SK-N-SH treated with all-trans-retinoic acid at 6 μM for 48 hours (cell line): ENCODE measurements around the gene RADIL.

Experiments
- ATAC-seq: fragments of 200-7000 bp; cut with Tn5 transposase; 3 replicates; pipeline ENCODE4 v1.9.1; 2020; ENCODE audit warnings: mild to moderate bottlenecking, moderate library complexity
- ARNTL ChIP-seq: fragments of 450-650 bp; formaldehyde crosslinking; IDR thresholded peaks from 2 replicates; pipeline ENCODE4 v1.5.0; 2020; ENCODE audit warnings: low read depth, mild to moderate bottlenecking, moderate library complexity, borderline replicate concordance
- BACH2 ChIP-seq: fragments of 250-450 bp; sonication (Bioruptor Pico); IDR thresholded peaks from 2 replicates; pipeline ENCODE4 v1.9.0; 2021; ENCODE audit warnings: mild to moderate bottlenecking, borderline replicate concordance
- CSDC2 ChIP-seq: fragments of 250-450 bp; sonication (Bioruptor Pico); IDR thresholded peaks from 2 replicates; pipeline ENCODE4 v1.5.0; 2020; ENCODE audit warnings: mild to moderate bottlenecking, moderate library complexity
- CSRNP3 ChIP-seq: fragments of 250-450 bp; sonication (Bioruptor Pico); IDR thresholded peaks from 2 replicates; pipeline ENCODE4 v1.5.1; 2021; ENCODE audit warnings: mild to moderate bottlenecking, moderate library complexity
- ESRRG ChIP-seq: fragments of 250-450 bp; sonication (Bioruptor Pico); IDR thresholded peaks from 2 replicates; pipeline ENCODE4 v1.6.1; 2021; ENCODE audit warnings: mild to moderate bottlenecking
- GLIS3 ChIP-seq: fragments of 250-450 bp; sonication (Bioruptor Pico); IDR thresholded peaks from 2 replicates; pipeline ENCODE4 v1.5.0; 2020; ENCODE audit warnings: mild to moderate bottlenecking, moderate library complexity
- ISL1 ChIP-seq: fragments of 250-450 bp; sonication (Bioruptor Pico); IDR thresholded peaks from 2 replicates; pipeline ENCODE4 v2.1.2; 2022; ENCODE audit warnings: mild to moderate bottlenecking, moderate library complexity
- OSR1 ChIP-seq: fragments of 250-450 bp; sonication (Bioruptor Pico); IDR thresholded peaks from 2 replicates; pipeline ENCODE4 v1.8.0; 2022; ENCODE audit warnings: moderate library complexity, mild to moderate bottlenecking, inconsistent platforms
- PATZ1 ChIP-seq: fragments of 250-450 bp; sonication (Bioruptor Pico); IDR thresholded peaks from 2 replicates; pipeline ENCODE4 v1.8.0; 2020; ENCODE audit warnings: mild to moderate bottlenecking, moderate library complexity, borderline replicate concordance
- POU6F1 ChIP-seq: fragments of 250-450 bp; sonication (Bioruptor Pico); IDR thresholded peaks from 2 replicates; pipeline ENCODE4 v1.8.0; 2021; ENCODE audit warnings: low read depth, mild to moderate bottlenecking, moderate library complexity, borderline replicate concordance
- PPARA ChIP-seq: fragments of 250-450 bp; sonication (Bioruptor Pico); IDR thresholded peaks from 2 replicates; pipeline ENCODE4 v1.5.0; 2020; ENCODE audit warnings: mild to moderate bottlenecking, borderline replicate concordance
- RARB ChIP-seq: fragments of 250-450 bp; sonication (Bioruptor Pico); IDR thresholded peaks from 2 replicates; pipeline ENCODE4 v1.8.0; 2021; ENCODE audit warnings: mild to moderate bottlenecking, moderate library complexity
- SNAI2 ChIP-seq: fragments of 250-450 bp; sonication (Bioruptor Pico); IDR thresholded peaks from 2 replicates; pipeline ENCODE4 v1.5.0; 2020; ENCODE audit warnings: mild to moderate bottlenecking, moderate library complexity
- TCF4 ChIP-seq: fragments of 250-450 bp; sonication (Bioruptor Pico); IDR thresholded peaks from 2 replicates; pipeline ENCODE4 v1.8.0; 2021; ENCODE audit warnings: mild to moderate bottlenecking, moderate library complexity, borderline replicate concordance
- TOX ChIP-seq: fragments of 250-450 bp; sonication (Bioruptor Pico); IDR thresholded peaks from 2 replicates; pipeline ENCODE4 v1.8.0; 2021; ENCODE audit warnings: mild to moderate bottlenecking, moderate library complexity, borderline replicate concordance
- TSHZ2 ChIP-seq: fragments of 250-450 bp; sonication (Bioruptor Pico); IDR thresholded peaks from 2 replicates; pipeline ENCODE4 v1.5.0; 2020; ENCODE audit warnings: mild to moderate bottlenecking, moderate library complexity
- ZC3H10 ChIP-seq: fragments of 250-450 bp; sonication (Bioruptor Pico); IDR thresholded peaks from 2 replicates; pipeline ENCODE4 v1.5.1; 2021; ENCODE audit warnings: mild to moderate bottlenecking, moderate library complexity
- ZFP3 ChIP-seq: fragments of 250-450 bp; sonication (Bioruptor Pico); IDR thresholded peaks from 2 replicates; pipeline ENCODE4 v1.5.0; 2020; ENCODE audit warnings: mild to moderate bottlenecking, moderate library complexity
- ZFP30 ChIP-seq: fragments of 450-650 bp; formaldehyde crosslinking; IDR thresholded peaks from 2 replicates; pipeline ENCODE4 v1.5.0; 2022; ENCODE audit warnings: mild to moderate bottlenecking, moderate library complexity
- ZNF70 ChIP-seq: fragments of 450-650 bp; formaldehyde crosslinking; IDR thresholded peaks from 2 replicates; pipeline ENCODE4 v1.5.0; 2020; ENCODE audit warnings: mild to moderate bottlenecking, moderate library complexity
- ZNF8 ChIP-seq: fragments of 450-650 bp; formaldehyde crosslinking; IDR thresholded peaks from 2 replicates; pipeline ENCODE4 v1.5.0; 2020; ENCODE audit warnings: mild to moderate bottlenecking, moderate library complexity

The RADIL gene

GRCh38 chr7:4828720-4829383 lies 54.7 kb downstream of the RADIL start (continued):
- TF ChIP-seq CSRNP3 (CRISPR knock-in tag), result no peak
- no peak for TF ChIP-seq ZNF70 (CRISPR knock-in tag)
- TF ChIP-seq ARNTL (CRISPR knock-in tag), result no peak
- no peak for TF ChIP-seq ESRRG (CRISPR knock-in tag)
- no peak for TF ChIP-seq RARB (CRISPR knock-in tag)
- TF ChIP-seq ZNF8, result no peak

GRCh38 chr7:4825081-4825480 lies 58.4 kb downstream of the RADIL start:
- TF ChIP-seq CSRNP3 (CRISPR knock-in tag) (no peak), ISL1 (CRISPR knock-in tag) (no peak), PPARA (CRISPR knock-in tag) (no peak), ZFP30 (no peak), ARNTL (CRISPR knock-in tag) (no peak), GLIS3 (no peak), POU6F1 (CRISPR knock-in tag) (no peak), ESRRG (CRISPR knock-in tag) (no peak), PATZ1 (CRISPR knock-in tag) (no peak), ZC3H10 (CRISPR knock-in tag) (no peak)
- no peak for ATAC-seq

- TF ChIP-seq ZNF70 (CRISPR knock-in tag), result no peak
- no peak for TF ChIP-seq ZFP3 (CRISPR knock-in tag)
- no peak for TF ChIP-seq GLIS3
- no peak for TF ChIP-seq ZNF8
- TF ChIP-seq CSDC2 (CRISPR knock-in tag), result no peak
- no peak for TF ChIP-seq SNAI2 (CRISPR knock-in tag)
- no peak for TF ChIP-seq BACH2 (CRISPR knock-in tag)
- TF ChIP-seq TOX (CRISPR knock-in tag), result no peak
- no peak for TF ChIP-seq ZC3H10 (CRISPR knock-in tag)
- TF ChIP-seq ESRRG (CRISPR knock-in tag), result no peak
- TF ChIP-seq OSR1 (CRISPR knock-in tag), result no peak
- TF ChIP-seq TCF4 (CRISPR knock-in tag), result no peak
- no peak for TF ChIP-seq PPARA (CRISPR knock-in tag)
- no peak for TF ChIP-seq ISL1 (CRISPR knock-in tag)
- no peak for ATAC-seq
Observed at GRCh38 chr7:4824120-4824775, 59.3 kb downstream of the RADIL start.

- TF ChIP-seq ESRRG (CRISPR knock-in tag), result no peak
- TF ChIP-seq OSR1 (CRISPR knock-in tag), result no peak
- no peak for TF ChIP-seq TSHZ2 (CRISPR knock-in tag)
- no peak for TF ChIP-seq CSRNP3 (CRISPR knock-in tag)
- TF ChIP-seq ZC3H10 (CRISPR knock-in tag), result no peak
- no peak for TF ChIP-seq ISL1 (CRISPR knock-in tag)
- no peak for TF ChIP-seq POU6F1 (CRISPR knock-in tag)
- TF ChIP-seq ARNTL (CRISPR knock-in tag), result no peak
- ATAC-seq, result no peak
Observed at GRCh38 chr7:4823441-4824119, 59.9 kb downstream of the RADIL start.
